HepG2 (cell line): ENCODE results near the gene VARS2. TPM values are rescaled to one million over a fixed set of nuclear protein-coding genes. Genes with fewer than 3 reads are reported as not detected.

ENCODE experiments used
- ATAC-seq: fragments of 200-7000 bp; cut with Tn5 transposase; 3 replicates; pipeline ENCODE4 v1.9.1; 2020; ENCODE audit warnings: mild to moderate bottlenecking, moderate library complexity
- BruUV-seq: library from RNA; stranded (reverse); fragments of 400-500 nt; replicated peaks from 2 replicates; lab custom pipeline; 2021; lab: Mats Ljungman, UMichigan
- CTCF ChIA-PET: fragments of 300-600 bp; formaldehyde crosslinking; extraction: SDS; loops from one replicate; lab custom pipeline; 2021; ENCODE audit warnings: low total read pairs, inconsistent platforms, low intra/inter-chr PET ratio; lab: Yijun Ruan, JAX
- POLR2A ChIA-PET: fragments of 350-600 bp; sonication (Branson Sonifier 250); formaldehyde crosslinking; loops from one replicate; lab custom pipeline; 2020; ENCODE audit warnings: antibody characterized with exemption, inconsistent platforms; lab: Yijun Ruan, JAX
- DNase-seq: peaks from one replicate; pipeline ENCODE4 v3.0.0-alpha.2; 2015; ENCODE audit warnings: low spot score
- FAIRE-seq: peaks from 3 replicates; lab custom pipeline; 2011; peaks lifted over from hg19 to GRCh38; lab: Jason Lieb, UNC
- H2AFZ ChIP-seq: one replicate; pipeline ENCODE4 v1.6.1; 2011; ENCODE audit warnings: low read length, inconsistent platforms
- H3K27ac ChIP-seq: fragments of 300-600 bp; 3 replicates; pipeline ENCODE4 v1.8.0; 2011; ENCODE audit warnings: mixed run types, mild to moderate bottlenecking, mixed read lengths, low read length, inconsistent platforms; ENCODE audit not compliant: insufficient read depth; ENCODE audit errors: extremely low read length
- H3K27me3 ChIP-seq, 2 experiments: fragments of 200-600 bp in 1 of 2; 2 replicates in 1 of 2; 3 replicates in 1 of 2; pipeline versions ENCODE4 v1.6.0 to v1.8.0; 2011; ENCODE audit warnings: low read length in 2 of 2, mild to moderate bottlenecking in 2 of 2, moderate library complexity in 2 of 2, inconsistent platforms in 1 of 2; ENCODE audit not compliant: insufficient read depth in 2 of 2, control insufficient read depth in 1 of 2
- H3K36me3 ChIP-seq, 2 experiments: fragments of 200-600 bp in 1 of 2; replicated peaks in 1 of 2; 2 replicates in 1 of 2; 3 replicates in 1 of 2; pipeline versions ENCODE4 v1.5.1 to v1.8.0; 2011; ENCODE audit warnings: low read length in 2 of 2, inconsistent platforms in 1 of 2; ENCODE audit not compliant: insufficient read depth in 2 of 2, control insufficient read depth in 1 of 2
- H3K4me1 ChIP-seq: 2 replicates; pipeline ENCODE4 v1.5.1; 2012; ENCODE audit warnings: low read length, inconsistent platforms; ENCODE audit not compliant: insufficient read depth
- H3K4me2 ChIP-seq: 2 replicates; pipeline ENCODE4 v1.6.0; 2011; ENCODE audit warnings: low read depth, low read length, inconsistent platforms
- H3K4me3 ChIP-seq, 3 experiments: fragments of 200-600 bp in 1 of 3; sonication (generic), shearing (Covaris generic) in 1 of 3; replicated peaks in 1 of 3; 2 replicates each; pipeline ENCODE4 v1.5.1; 2011 to 2016; ENCODE audit warnings: low read length in 3 of 3, inconsistent platforms in 2 of 3, low read depth in 2 of 3, mild to moderate bottlenecking in 2 of 3, control low read depth in 1 of 3, mixed read lengths in 1 of 3; ENCODE audit not compliant: insufficient read depth in 1 of 3
- H3K79me2 ChIP-seq: one replicate; pipeline ENCODE4 v1.6.1; 2011; ENCODE audit warnings: low read length, inconsistent platforms; ENCODE audit not compliant: insufficient read depth
- H3K9ac ChIP-seq: 2 replicates; pipeline ENCODE4 v1.6.0; 2011; ENCODE audit warnings: mild to moderate bottlenecking, low read depth, low read length, inconsistent platforms; ENCODE audit not compliant: insufficient read depth
- H3K9me3 ChIP-seq: 2 replicates; pipeline ENCODE4 v1.5.1; 2012; ENCODE audit warnings: mild to moderate bottlenecking, low read length
- H4K20me1 ChIP-seq: 2 replicates; pipeline ENCODE4 v1.6.0; 2011; ENCODE audit warnings: inconsistent platforms, mild to moderate bottlenecking, low read length, moderate library complexity; ENCODE audit not compliant: insufficient read depth
- FOSL2 ChIP-seq: sonication (generic); formaldehyde crosslinking; IDR thresholded peaks from 2 replicates; pipeline ENCODE4 v1.4.0; 2020; ENCODE audit warnings: missing genetic modification reagents
- HNRNPK ChIP-seq: fragments of 200-400 bp; formaldehyde crosslinking; IDR thresholded peaks from 2 replicates; pipeline ENCODE4 v1.6.1; 2018; ENCODE audit warnings: low read length, low read depth, moderate library complexity, mild to moderate bottlenecking; ENCODE audit not compliant: poor library complexity, severe bottlenecking
- MAFF ChIP-seq: IDR thresholded peaks from 2 replicates; pipeline ENCODE4 v1.6.1; 2011; ENCODE audit warnings: low read depth, low read length, improper control_type of control experiment
- MAFK ChIP-seq, 2 experiments: IDR thresholded peaks in 1 of 2; conservative IDR thresholded peaks in 1 of 2; 2 replicates each; pipeline ENCODE4 v1.6.1; 2011; ENCODE audit warnings: improper control_type of control experiment in 2 of 2, low read length in 2 of 2
- NAIF1 ChIP-seq: sonication (generic); formaldehyde crosslinking; IDR thresholded peaks from 2 replicates; pipeline ENCODE4 v1.5.0; 2020; ENCODE audit warnings: mild to moderate bottlenecking, missing genetic modification reagents, borderline replicate concordance
- RBAK ChIP-seq: sonication (generic); formaldehyde crosslinking; IDR thresholded peaks from 2 replicates; pipeline ENCODE4 v1.5.1; 2020; ENCODE audit warnings: mild to moderate bottlenecking, missing genetic modification reagents
- RXRB ChIP-seq: IDR thresholded peaks from 2 replicates; pipeline ENCODE4 v1.6.1; 2016; ENCODE audit warnings: borderline replicate concordance, missing genetic modification reagents, missing compliant biosample characterization
- ZNF572 ChIP-seq: sonication (generic); formaldehyde crosslinking; IDR thresholded peaks from 2 replicates; pipeline ENCODE4 v1.5.1; 2020; ENCODE audit warnings: mild to moderate bottlenecking, missing genetic modification reagents
- ZNF772 ChIP-seq: sonication (generic); formaldehyde crosslinking; IDR thresholded peaks from 2 replicates; pipeline ENCODE4 v1.5.0; 2020; ENCODE audit warnings: mild to moderate bottlenecking, missing genetic modification reagents
- WGBS: methylation state at CpG from one replicate; pipeline ENCODE4 v1.1.6; 2017; ENCODE audit warnings: low lambda C conversion rate; 5-methylcytosine and 5-hydroxymethylcytosine counted together
- in situ Hi-C: cut with HindIII; loops from 2 replicates; pipeline ENCODE4 v1.10.0; 2017; ENCODE audit warnings: low pct_unique_long_range_greater_than_20kb; ENCODE audit not compliant: extremely low pct_ligation_motif_present
- intact Hi-C: fragments of 100-400 bp; cut with micrococcal nuclease; formaldehyde crosslinking; loops from one replicate; pipeline ENCODE4 v1.10.0; 2022; ENCODE audit not compliant: unreplicated experiment
- polyA plus RNA-seq, 8 experiments: library from polyadenylated mRNA; depleted of rRNA in 3 of 8; stranded (reverse) in 7 of 8; unstranded in 1 of 8; fragments of >200 nt; fragmentation: Illumina TruSeq in 4 of 8; extraction: Trizol in 4 of 8; gene quantifications; 2 replicates each; pipeline versions ENCODE4 v1.2.1 to v1.2.3, GENCODE V29; 2011 to 2016; ENCODE audit warnings: low read depth in 4 of 8, missing spikeins in 1 of 8, mixed read lengths in 1 of 8; ENCODE audit not compliant: insufficient read depth in 1 of 8
- total RNA-seq, 5 experiments: library from RNA; depleted of rRNA; stranded (reverse); fragments of >200 nt; fragmentation: Illumina TruSeq; extraction: Trizol; gene quantifications; 2 replicates each; pipeline ENCODE4 v1.2.3, GENCODE V29; 2016; ENCODE audit warnings: low read depth in 1 of 5

Gene VARS2
- total and polyA plus RNA-seq, 2 of the 13 experiments (the other 11 are each of a cell fraction or from before 2014, with no cell fraction given): 61.8 to 71.8 TPM

GRCh38 chr6:30962716-30963115 is 48.7 kb downstream of the VARS2 start:
- Histone ChIP-seq H3K27me3 (0 out of 5 replicates have a peak, but pooled peaks cover 0 to 2% of the 10 kb centered on the region in 2 experiments), H3K4me3 (no peak overlapping the region), H3K36me3 (no peaks in the 10 kb centered on the region), H4K20me1 (no peaks in the 10 kb centered on the region), H3K79me2 (no peaks in the 10 kb centered on the region), H3K4me1 (peaks cover 14% of the 10 kb centered on the region), H3K4me2 (no peak overlapping the region), H3K9me3 (no peaks in the 10 kb centered on the region), H3K9ac (no peak overlapping the region), H3K27ac (no peak overlapping the region), H2AFZ (no peak overlapping the region)
- no TSS peak for BruUV-seq
- intact Hi-C loops (no loop called here), in situ Hi-C loops (no loop called here)
- no peak for DNase-seq
- CTCF ChIA-PET: no interaction called here
- POLR2A ChIA-PET: no interaction called here
- FAIRE-seq: no peak
- ATAC-seq: no peak
- no peak for TF ChIP-seq RXRB (CRISPR knock-in tag)
- no peak for TF ChIP-seq ZNF572 (CRISPR knock-in tag)
- TF ChIP-seq ZNF772 (CRISPR knock-in tag): no peak
- TF ChIP-seq HNRNPK: peak; percentile 44

GRCh38 chr6:30963641-30964040 is 49.6 kb downstream of the VARS2 start:
- ChIA-PET CTCF (no interaction called here), POLR2A (no interaction called here)
- DNase-seq (no peak), ATAC-seq (no peak; the same call in 2 of the 3 replicates), FAIRE-seq (no peak)
- Histone ChIP-seq H2AFZ (no peak overlapping the region), H4K20me1 (no peaks in the 10 kb centered on the region), H3K4me3 (no peak overlapping the region), H3K36me3 (no peaks in the 10 kb centered on the region), H3K9ac (no peak overlapping the region), H3K4me1 (peaks cover 14% of the 10 kb centered on the region), H3K27me3 (no peaks in the 10 kb centered on the region), H3K9me3 (no peaks in the 10 kb centered on the region), H3K79me2 (no peaks in the 10 kb centered on the region), H3K4me2 (no peak overlapping the region), H3K27ac (no peak overlapping the region)
- in situ Hi-C loops (no loop called here), intact Hi-C loops (no loop called here)
- BruUV-seq: no TSS peak
- WGBS: 32% methylated on average over 6 of the region's 6 CpGs
- TF ChIP-seq RBAK (CRISPR knock-in tag) (no peak), FOSL2 (peak; percentile 73), NAIF1 (CRISPR knock-in tag) (no peak), MAFF (peak; percentile 62), MAFK (conservative IDR thresholded peaks at IDR 0.05 in 1 of 2, IDR thresholded peaks at IDR 0.05 in 1 of 2; ENCODE audit: low read length in 2 of 2) (peak; percentile 46 to 50; a peak in 3 of 4 replicates)
